SU-DHL-6 (cell line): ENCODE measurements around the gene ISLR.

Source experiments
- H2AFZ ChIP-seq: fragments of 200-600 bp; sonication (generic); 2 replicates; pipeline ENCODE4 v1.6.1; 2014; ENCODE audit warnings: low read depth, mild to moderate bottlenecking, moderate library complexity, mixed read lengths, antibody characterized with exemption, low read length; ENCODE audit not compliant: severe bottlenecking
- H3F3A ChIP-seq: fragments of 200-600 bp; shearing (Covaris generic); 2 replicates; pipeline ENCODE4 v1.6.0; 2016; ENCODE audit warnings: antibody characterized with exemption, mild to moderate bottlenecking; ENCODE audit not compliant: insufficient read depth
- H3K27ac ChIP-seq: fragments of 200-600 bp; sonication (generic); 2 replicates; pipeline ENCODE4 v1.5.1; 2016; ENCODE audit warnings: low read depth, mild to moderate bottlenecking, low read length, moderate library complexity, mixed read lengths
- H3K27me3 ChIP-seq: fragments of 200-600 bp; sonication (generic), shearing (Covaris generic); 2 replicates; pipeline ENCODE4 v1.6.0; 2014; ENCODE audit warnings: mild to moderate bottlenecking, low read length
- H3K36me3 ChIP-seq: fragments of 200-600 bp; sonication (generic); 2 replicates; pipeline ENCODE4 v1.6.1; 2014; ENCODE audit warnings: mild to moderate bottlenecking, low read length, mixed read lengths
- H3K4me2 ChIP-seq: fragments of 300-600, 200-600 bp; shearing (Covaris generic), sonication (generic); 2 replicates; pipeline ENCODE4 v1.6.0; 2014; ENCODE audit warnings: low read length, low read depth, mild to moderate bottlenecking; ENCODE audit not compliant: poor library complexity, severe bottlenecking
- H3K4me3 ChIP-seq: fragments of 200-600 bp; sonication (generic); 2 replicates; pipeline ENCODE4 v1.5.1; 2014; ENCODE audit warnings: antibody characterized with exemption, low read length, mild to moderate bottlenecking, mixed read lengths; ENCODE audit not compliant: insufficient read depth, poor library complexity, severe bottlenecking
- H3K79me2 ChIP-seq: fragments of 200-600 bp; sonication (generic); 2 replicates; pipeline ENCODE4 v1.6.1; 2014; ENCODE audit warnings: mild to moderate bottlenecking, low read length, moderate library complexity; ENCODE audit not compliant: insufficient read depth
- H3K9ac ChIP-seq: fragments of 200-600 bp; sonication (generic); 2 replicates; pipeline ENCODE4 v1.7.0; 2014; ENCODE audit warnings: mild to moderate bottlenecking, low read length
- H3K9me2 ChIP-seq: fragments of 200-600 bp; sonication (generic); replicated peaks from 2 replicates; pipeline ENCODE4 v1.6.1; 2014; ENCODE audit warnings: low read length; ENCODE audit not compliant: insufficient read depth
- H3K9me3 ChIP-seq: fragments of 200-600 bp; sonication (generic); 2 replicates; pipeline ENCODE4 v1.6.1; 2014; ENCODE audit warnings: low read length, mixed read lengths; ENCODE audit not compliant: insufficient read depth
- H4K20me1 ChIP-seq: fragments of 200-600 bp; sonication (generic); 2 replicates; pipeline ENCODE4 v1.6.1; 2014; ENCODE audit warnings: low read depth, mild to moderate bottlenecking, antibody characterized with exemption, low read length, moderate library complexity, mixed read lengths
- EZH2phosphoT487 ChIP-seq: fragments of 200-600 bp; sonication (generic), shearing (Covaris generic); conservative IDR thresholded peaks from 2 replicates; pipeline ENCODE4 v1.6.1; 2018; ENCODE audit warnings: mild to moderate bottlenecking, antibody characterized with exemption, low read length, moderate library complexity, mixed read lengths
- TF ChIP-seq, protein P1 (sequence below): fragments of 200-600 bp; sonication (generic); IDR thresholded peaks from one replicate; pipeline ENCODE4 v1.5.1; 2017; ENCODE audit warnings: antibody characterized with exemption, mild to moderate bottlenecking, low read length, moderate library complexity; ENCODE audit not compliant: insufficient read depth, poor library complexity, severe bottlenecking

The ISLR gene, protein sequence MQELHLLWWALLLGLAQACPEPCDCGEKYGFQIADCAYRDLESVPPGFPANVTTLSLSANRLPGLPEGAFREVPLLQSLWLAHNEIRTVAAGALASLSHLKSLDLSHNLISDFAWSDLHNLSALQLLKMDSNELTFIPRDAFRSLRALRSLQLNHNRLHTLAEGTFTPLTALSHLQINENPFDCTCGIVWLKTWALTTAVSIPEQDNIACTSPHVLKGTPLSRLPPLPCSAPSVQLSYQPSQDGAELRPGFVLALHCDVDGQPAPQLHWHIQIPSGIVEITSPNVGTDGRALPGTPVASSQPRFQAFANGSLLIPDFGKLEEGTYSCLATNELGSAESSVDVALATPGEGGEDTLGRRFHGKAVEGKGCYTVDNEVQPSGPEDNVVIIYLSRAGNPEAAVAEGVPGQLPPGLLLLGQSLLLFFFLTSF

DNA sequence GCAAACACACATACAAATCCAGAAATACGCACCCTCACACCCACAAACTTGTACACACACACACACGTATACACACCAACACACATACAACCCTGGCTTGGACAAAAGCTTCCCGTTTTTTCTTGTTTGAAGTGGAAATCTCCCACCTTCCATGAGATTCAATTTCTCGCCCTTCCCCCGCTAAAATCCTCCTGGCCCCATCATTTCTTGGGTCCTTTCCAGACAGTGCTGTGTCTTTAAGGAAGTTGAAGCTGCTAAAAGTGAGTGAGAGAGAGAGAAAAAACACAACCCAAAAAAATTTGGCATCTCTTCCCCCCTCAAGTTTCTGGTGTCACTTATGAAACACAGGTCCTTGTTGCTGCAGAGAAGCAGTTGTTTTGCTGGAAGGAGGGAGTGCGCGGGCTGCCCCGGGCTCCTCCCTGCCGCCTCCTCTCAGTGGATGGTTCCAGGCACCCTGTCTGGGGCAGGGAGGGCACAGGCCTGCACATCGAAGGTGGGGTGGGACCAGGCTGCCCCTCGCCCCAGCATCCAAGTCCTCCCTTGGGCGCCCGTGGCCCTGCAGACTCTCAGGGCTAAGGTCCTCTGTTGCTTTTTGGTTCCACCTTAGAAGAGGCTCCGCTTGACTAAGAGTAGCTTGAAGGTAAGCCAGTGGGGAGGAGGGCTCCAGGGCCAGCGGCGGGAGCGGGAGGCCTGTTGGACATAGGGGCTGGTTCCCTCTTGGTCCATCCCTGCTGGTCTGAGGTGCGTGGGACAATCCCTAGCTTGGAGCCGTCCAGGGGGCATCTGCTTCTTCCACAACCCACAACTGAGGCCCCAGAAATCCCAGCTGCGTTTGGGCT, at the start of gene ISLR:
TSS of gene ISLR (plus strand) at position 331 of the 839 bp plus-strand sequence. CDS start 1,149 bp downstream, outside the sequence.
- no peak within 1 kb of the TSS for H3K4me3 ChIP-seq
- H2AFZ ChIP-seq = no peak within 1 kb of the TSS
- H3K9me2 ChIP-seq = no peaks in the 10 kb centered on the region
- H3K27ac ChIP-seq = no peak within 1 kb of the TSS
- no peak for TF ChIP-seq EZH2phosphoT487
- TF ChIP-seq, protein P1, sequence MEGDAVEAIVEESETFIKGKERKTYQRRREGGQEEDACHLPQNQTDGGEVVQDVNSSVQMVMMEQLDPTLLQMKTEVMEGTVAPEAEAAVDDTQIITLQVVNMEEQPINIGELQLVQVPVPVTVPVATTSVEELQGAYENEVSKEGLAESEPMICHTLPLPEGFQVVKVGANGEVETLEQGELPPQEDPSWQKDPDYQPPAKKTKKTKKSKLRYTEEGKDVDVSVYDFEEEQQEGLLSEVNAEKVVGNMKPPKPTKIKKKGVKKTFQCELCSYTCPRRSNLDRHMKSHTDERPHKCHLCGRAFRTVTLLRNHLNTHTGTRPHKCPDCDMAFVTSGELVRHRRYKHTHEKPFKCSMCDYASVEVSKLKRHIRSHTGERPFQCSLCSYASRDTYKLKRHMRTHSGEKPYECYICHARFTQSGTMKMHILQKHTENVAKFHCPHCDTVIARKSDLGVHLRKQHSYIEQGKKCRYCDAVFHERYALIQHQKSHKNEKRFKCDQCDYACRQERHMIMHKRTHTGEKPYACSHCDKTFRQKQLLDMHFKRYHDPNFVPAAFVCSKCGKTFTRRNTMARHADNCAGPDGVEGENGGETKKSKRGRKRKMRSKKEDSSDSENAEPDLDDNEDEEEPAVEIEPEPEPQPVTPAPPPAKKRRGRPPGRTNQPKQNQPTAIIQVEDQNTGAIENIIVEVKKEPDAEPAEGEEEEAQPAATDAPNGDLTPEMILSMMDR = no peak
- no peaks in the 10 kb centered on the region for H3K27me3 ChIP-seq
- H3K79me2 ChIP-seq = no peaks in the 10 kb centered on the region
- H3K9me3 ChIP-seq = no peaks in the 10 kb centered on the region
- no peak within 1 kb of the TSS for H3K9ac ChIP-seq
- H3K4me2 ChIP-seq = no peak within 1 kb of the TSS
- H4K20me1 ChIP-seq = no peaks in the 10 kb centered on the region
- no peaks in the 10 kb centered on the region for H3K36me3 ChIP-seq
- no peaks in the 10 kb centered on the region for H3F3A ChIP-seq

DNA sequence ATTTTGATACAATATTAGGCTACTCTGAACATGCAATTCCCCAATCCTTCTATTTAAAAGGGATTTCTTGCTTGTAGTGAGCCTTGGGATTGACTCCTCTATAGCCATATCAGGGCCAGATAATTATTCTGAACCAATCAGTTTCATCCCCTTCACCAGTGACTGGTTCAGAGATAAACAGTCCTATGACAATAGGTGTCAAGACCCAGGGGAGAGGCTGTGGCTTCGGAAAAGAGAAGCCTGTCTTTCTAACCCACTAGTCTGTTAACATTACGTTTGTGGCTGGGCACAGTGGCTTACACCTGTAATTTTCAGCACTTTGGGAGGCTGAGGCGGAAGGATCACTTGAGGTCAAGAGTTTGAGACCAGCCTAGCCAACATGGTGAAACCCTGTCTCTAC, 49.3 kb upstream of the ISLR start:
- no peaks in the 10 kb centered on the region for H3K9me3 ChIP-seq

DNA sequence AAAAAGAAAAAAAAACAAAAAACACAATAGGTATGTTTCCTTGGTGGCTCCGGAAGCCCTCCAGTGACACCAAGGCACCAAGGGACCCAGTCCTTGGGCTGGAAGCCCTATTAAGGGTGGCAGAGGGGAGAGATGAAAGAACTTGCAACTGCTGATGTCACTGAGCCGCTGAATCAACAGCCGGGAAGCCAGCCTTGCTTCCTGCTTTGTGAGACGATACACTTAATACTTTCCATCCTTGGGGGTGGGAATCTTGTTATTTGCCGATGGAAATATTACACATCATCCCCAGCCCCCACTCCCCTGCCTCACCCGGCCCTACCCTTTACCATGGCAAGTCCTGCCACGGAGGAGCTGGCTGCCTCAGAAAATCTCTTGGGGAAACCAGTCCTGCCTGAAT, 48.8 kb upstream of the ISLR start:
- Histone ChIP-seq H3K27ac (no peak overlapping the region), H3K9me2 (no peaks in the 10 kb centered on the region), H3K36me3 (no peaks in the 10 kb centered on the region), H3K9me3 (no peaks in the 10 kb centered on the region), H3F3A (no peaks in the 10 kb centered on the region), H3K27me3 (no peaks in the 10 kb centered on the region), H2AFZ (no peak overlapping the region), H3K79me2 (no peaks in the 10 kb centered on the region), H3K9ac (no peak overlapping the region), H3K4me3 (no peak overlapping the region), H4K20me1 (no peaks in the 10 kb centered on the region), H3K4me2 (no peak overlapping the region)
- TF ChIP-seq, protein P1 = no peak
- no peak for TF ChIP-seq EZH2phosphoT487

More for the DNA sequence above, 49.3 kb upstream of the ISLR start:
- no peak overlapping the region for H3K4me3 ChIP-seq
- H3K4me2 ChIP-seq = no peak overlapping the region
- H2AFZ ChIP-seq = no peak overlapping the region
- H3K27ac ChIP-seq = no peak overlapping the region
- H3K9ac ChIP-seq = no peak overlapping the region
- no peaks in the 10 kb centered on the region for H4K20me1 ChIP-seq
- H3K27me3 ChIP-seq = no peaks in the 10 kb centered on the region
- H3F3A ChIP-seq = no peaks in the 10 kb centered on the region
- no peak for TF ChIP-seq EZH2phosphoT487
- TF ChIP-seq, protein P1 = no peak
- H3K79me2 ChIP-seq = no peaks in the 10 kb centered on the region
- H3K36me3 ChIP-seq = no peaks in the 10 kb centered on the region
- no peaks in the 10 kb centered on the region for H3K9me2 ChIP-seq
